DND-41 (cell line): Measurements from ENCODE around the gene POU2F1.

Experiments used
- ATAC-seq: fragments of 200-7000 bp; cut with Tn5 transposase; 3 replicates; pipeline ENCODE4 v1.9.1; 2021; ENCODE audit warnings: low read depth; ENCODE audit not compliant: insufficient read depth
- DNase-seq: peaks from one replicate; pipeline ENCODE4 v3.0.0-alpha.2; 2020
- H2AFZ ChIP-seq: 2 replicates; pipeline ENCODE4 v1.6.0; 2012; ENCODE audit warnings: low read depth, low read length
- H3K27ac ChIP-seq: 2 replicates; pipeline ENCODE4 v1.5.1; 2012; ENCODE audit warnings: low read length, inconsistent platforms
- H3K27me3 ChIP-seq: fragments of 200-600 bp; sonication (generic); 2 replicates; pipeline ENCODE4 v1.6.0; 2012; ENCODE audit warnings: low read length, mild to moderate bottlenecking, inconsistent platforms; ENCODE audit not compliant: insufficient read depth, poor library complexity
- H3K36me3 ChIP-seq: 2 replicates; pipeline ENCODE4 v1.5.1; 2012; ENCODE audit warnings: low read length, inconsistent platforms; ENCODE audit not compliant: insufficient read depth
- H3K4me1 ChIP-seq: 2 replicates; pipeline ENCODE4 v1.5.1; 2012; ENCODE audit warnings: mild to moderate bottlenecking, low read length; ENCODE audit not compliant: insufficient read depth
- H3K4me2 ChIP-seq: 2 replicates; pipeline ENCODE4 v1.6.0; 2012; ENCODE audit warnings: mild to moderate bottlenecking, moderate library complexity, low read length, inconsistent platforms; ENCODE audit not compliant: insufficient read depth
- H3K4me3 ChIP-seq, 2 experiments: fragments of 200-600 bp in 1 of 2; shearing (Covaris generic) in 1 of 2; 2 replicates each; pipeline ENCODE4 v1.5.1; 2012 to 2016; ENCODE audit warnings: inconsistent platforms in 2 of 2, low read length in 2 of 2, mild to moderate bottlenecking in 2 of 2, low read depth in 1 of 2, moderate library complexity in 1 of 2
- H3K79me2 ChIP-seq: 2 replicates; pipeline ENCODE4 v1.6.0; 2012; ENCODE audit warnings: low read length, inconsistent platforms; ENCODE audit not compliant: insufficient read depth
- H3K9ac ChIP-seq: 2 replicates; pipeline ENCODE4 v1.6.0; 2012; ENCODE audit warnings: low read depth, mild to moderate bottlenecking, inconsistent platforms, low read length, moderate library complexity
- H3K9me3 ChIP-seq: 2 replicates; pipeline ENCODE4 v1.5.1; 2012; ENCODE audit warnings: low read length, moderate library complexity, mild to moderate bottlenecking, inconsistent platforms; ENCODE audit not compliant: insufficient read depth, severe bottlenecking
- H4K20me1 ChIP-seq: 2 replicates; pipeline ENCODE4 v1.6.0; 2012; ENCODE audit warnings: low read length; ENCODE audit not compliant: insufficient read depth
- EZH2 ChIP-seq: IDR thresholded peaks from 3 replicates; pipeline ENCODE4 v1.6.1; 2012; ENCODE audit warnings: borderline replicate concordance, low read depth, mild to moderate bottlenecking, moderate library complexity, low read length, inconsistent platforms; ENCODE audit not compliant: severe bottlenecking
- TF ChIP-seq, protein P1 (sequence below): IDR thresholded peaks from 2 replicates; pipeline ENCODE4 v1.5.1; 2012; ENCODE audit warnings: borderline replicate concordance, low read length, moderate library complexity, mild to moderate bottlenecking; ENCODE audit not compliant: poor library complexity, severe bottlenecking; ENCODE audit errors: extremely low read depth

Gene POU2F1

GRCh38 chr1:167178831-167179230 lies 41.9 kb upstream of the POU2F1 start:
- no peaks in the 10 kb centered on the region for H3K9me3 ChIP-seq
- no peak overlapping the region for H3K9ac ChIP-seq
- no peak for ATAC-seq
- no peaks in the 10 kb centered on the region for H3K4me1 ChIP-seq
- H3K4me2 ChIP-seq = no peak overlapping the region
- no peaks in the 10 kb centered on the region for H4K20me1 ChIP-seq
- H3K27me3 ChIP-seq = no peaks in the 10 kb centered on the region
- no peak for DNase-seq
- no peaks in the 10 kb centered on the region for H3K79me2 ChIP-seq
- H3K36me3 ChIP-seq = no peaks in the 10 kb centered on the region
- no peak for TF ChIP-seq EZH2
- TF ChIP-seq, protein P1, sequence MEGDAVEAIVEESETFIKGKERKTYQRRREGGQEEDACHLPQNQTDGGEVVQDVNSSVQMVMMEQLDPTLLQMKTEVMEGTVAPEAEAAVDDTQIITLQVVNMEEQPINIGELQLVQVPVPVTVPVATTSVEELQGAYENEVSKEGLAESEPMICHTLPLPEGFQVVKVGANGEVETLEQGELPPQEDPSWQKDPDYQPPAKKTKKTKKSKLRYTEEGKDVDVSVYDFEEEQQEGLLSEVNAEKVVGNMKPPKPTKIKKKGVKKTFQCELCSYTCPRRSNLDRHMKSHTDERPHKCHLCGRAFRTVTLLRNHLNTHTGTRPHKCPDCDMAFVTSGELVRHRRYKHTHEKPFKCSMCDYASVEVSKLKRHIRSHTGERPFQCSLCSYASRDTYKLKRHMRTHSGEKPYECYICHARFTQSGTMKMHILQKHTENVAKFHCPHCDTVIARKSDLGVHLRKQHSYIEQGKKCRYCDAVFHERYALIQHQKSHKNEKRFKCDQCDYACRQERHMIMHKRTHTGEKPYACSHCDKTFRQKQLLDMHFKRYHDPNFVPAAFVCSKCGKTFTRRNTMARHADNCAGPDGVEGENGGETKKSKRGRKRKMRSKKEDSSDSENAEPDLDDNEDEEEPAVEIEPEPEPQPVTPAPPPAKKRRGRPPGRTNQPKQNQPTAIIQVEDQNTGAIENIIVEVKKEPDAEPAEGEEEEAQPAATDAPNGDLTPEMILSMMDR = no peak
- H2AFZ ChIP-seq = no peak overlapping the region
- no peak overlapping the region for H3K4me3 ChIP-seq
- H3K27ac ChIP-seq = no peak overlapping the region

DNA sequence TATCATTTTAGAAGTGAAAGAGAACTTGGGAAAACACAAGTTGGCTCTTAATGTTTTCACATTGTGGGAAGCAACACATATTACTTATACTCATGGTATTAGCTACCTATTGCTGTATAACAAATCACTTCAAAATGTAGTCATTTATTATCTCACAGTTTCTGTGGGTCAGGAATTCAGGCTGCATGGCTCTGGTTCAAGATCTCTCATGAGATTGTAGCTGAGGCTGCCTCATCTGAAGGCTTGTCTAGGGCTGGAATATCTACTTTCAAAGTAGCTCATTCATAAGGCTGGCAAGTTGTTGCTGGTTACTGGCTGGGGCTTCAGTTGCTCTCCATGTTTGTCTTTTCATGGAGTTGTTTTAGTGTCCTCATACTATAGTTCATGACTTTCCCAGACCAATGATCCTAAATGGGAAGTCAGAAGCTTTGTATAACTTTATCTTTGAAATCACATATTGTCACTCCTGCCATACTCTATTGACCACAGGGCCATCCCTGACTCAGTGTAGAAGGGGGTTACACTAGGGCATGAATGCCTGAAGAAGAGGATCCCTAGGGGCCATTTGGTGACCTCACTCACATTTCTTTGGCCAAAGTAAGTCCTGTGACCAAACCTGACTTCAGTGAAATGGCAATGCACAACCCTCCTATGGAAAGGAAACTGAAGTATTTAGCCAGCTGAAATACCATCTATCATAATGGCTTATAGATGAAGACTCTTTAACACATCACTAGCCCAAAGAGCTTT lies 37.9 kb upstream of the POU2F1 start:
- no peak for DNase-seq
- Histone ChIP-seq H4K20me1 (no peaks in the 10 kb centered on the region), H3K36me3 (no peaks in the 10 kb centered on the region), H3K4me1 (no peaks in the 10 kb centered on the region), H2AFZ (no peak overlapping the region), H3K4me3 (no peak overlapping the region), H3K27ac (no peak overlapping the region), H3K4me2 (no peak overlapping the region), H3K9ac (no peak overlapping the region), H3K79me2 (no peaks in the 10 kb centered on the region), H3K27me3 (no peaks in the 10 kb centered on the region), H3K9me3 (no peaks in the 10 kb centered on the region)
- no peak for ATAC-seq
- TF ChIP-seq EZH2 = no peak
- TF ChIP-seq, protein P1 = no peak

GRCh38 chr1:167184081-167184480 lies 36.6 kb upstream of the POU2F1 start:
- DNase-seq (no peak), ATAC-seq (no peak)
- Histone ChIP-seq H3K27me3 (no peaks in the 10 kb centered on the region), H3K9me3 (no peaks in the 10 kb centered on the region), H3K4me1 (no peaks in the 10 kb centered on the region), H3K36me3 (no peaks in the 10 kb centered on the region), H3K9ac (no peak overlapping the region), H3K27ac (no peak overlapping the region), H3K79me2 (no peaks in the 10 kb centered on the region), H4K20me1 (no peaks in the 10 kb centered on the region), H2AFZ (no peak overlapping the region), H3K4me3 (no peak overlapping the region), H3K4me2 (no peak overlapping the region)
- TF ChIP-seq, protein P1 = no peak
- TF ChIP-seq EZH2 = no peak
